ENCODE results near the gene MICU2. TPM values are rescaled to one million over a fixed set of nuclear protein-coding genes. Genes with fewer than 3 reads are reported as not detected.

Gene MICU2
- total and polyA plus RNA-seq, 5 donors, result 50.9 to 70.6 (median 54.0) TPM

DNA sequence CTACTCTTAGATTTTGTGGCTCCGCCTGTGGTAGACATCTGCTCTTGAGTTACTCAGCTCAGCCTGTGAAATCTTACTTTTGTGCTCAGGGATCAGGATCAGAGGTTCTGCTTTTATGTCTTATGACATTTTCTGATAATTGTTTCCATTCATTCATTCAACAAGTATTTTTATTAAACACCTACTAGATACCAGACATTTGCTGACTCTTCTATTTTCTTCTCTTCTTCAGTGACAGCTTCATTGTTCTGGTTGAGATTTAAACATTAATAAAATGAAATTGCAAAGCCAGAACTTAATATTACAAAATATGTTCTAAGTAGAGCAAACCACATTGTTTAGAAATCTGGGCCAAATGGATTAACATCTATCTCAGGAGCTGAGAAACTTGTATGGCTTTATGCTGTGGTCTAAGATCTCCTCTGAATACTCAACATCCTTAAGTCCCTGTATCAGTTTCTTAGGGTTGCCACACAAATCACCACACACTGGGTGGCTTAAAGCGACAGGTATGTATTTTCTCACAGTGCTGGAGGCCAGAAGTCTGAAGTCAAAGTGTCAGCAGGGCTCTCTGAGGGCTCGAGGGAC lies 15.8 kb upstream of the MICU2 start:
- ATAC-seq, result no peak
- no peaks in the 10 kb centered on the region for H3K4me1 ChIP-seq (ENCODE audit: control insufficient read depth, insufficient read depth, low read length)
- H3K27me3 ChIP-seq (ENCODE audit: control insufficient read depth, insufficient read depth), result no peaks in the 10 kb centered on the region
- intact Hi-C loops (cut with DNase I), result no loop called here
- H3K9me3 ChIP-seq (ENCODE audit: control insufficient read depth, low read length), result no peaks in the 10 kb centered on the region
- H3K27ac ChIP-seq (ENCODE audit: low read length), result no peak overlapping the region
- no peak overlapping the region for H3K4me3 ChIP-seq (ENCODE audit: low read length)
- DNase-seq, result no peak
- WGBS, result 76% methylated on average over 3 of the region's 3 CpGs

GRCh38 chr13:21616880-21617279 lies 12.9 kb upstream of the MICU2 start:
- DNase-seq (no peak), ATAC-seq (no peak)
- Histone ChIP-seq H3K4me1 (ENCODE audit: control insufficient read depth, insufficient read depth, low read length) (no peaks in the 10 kb centered on the region), H3K27me3 (ENCODE audit: control insufficient read depth, insufficient read depth) (no peaks in the 10 kb centered on the region), H3K9me3 (ENCODE audit: control insufficient read depth, low read length) (no peaks in the 10 kb centered on the region), H3K4me3 (ENCODE audit: low read length) (no peak overlapping the region), H3K27ac (ENCODE audit: low read length) (no peak overlapping the region)
- intact Hi-C loops (cut with DNase I), result no loop called here
- 48% methylated on average over 3 of the region's 3 CpGs for WGBS

DNA sequence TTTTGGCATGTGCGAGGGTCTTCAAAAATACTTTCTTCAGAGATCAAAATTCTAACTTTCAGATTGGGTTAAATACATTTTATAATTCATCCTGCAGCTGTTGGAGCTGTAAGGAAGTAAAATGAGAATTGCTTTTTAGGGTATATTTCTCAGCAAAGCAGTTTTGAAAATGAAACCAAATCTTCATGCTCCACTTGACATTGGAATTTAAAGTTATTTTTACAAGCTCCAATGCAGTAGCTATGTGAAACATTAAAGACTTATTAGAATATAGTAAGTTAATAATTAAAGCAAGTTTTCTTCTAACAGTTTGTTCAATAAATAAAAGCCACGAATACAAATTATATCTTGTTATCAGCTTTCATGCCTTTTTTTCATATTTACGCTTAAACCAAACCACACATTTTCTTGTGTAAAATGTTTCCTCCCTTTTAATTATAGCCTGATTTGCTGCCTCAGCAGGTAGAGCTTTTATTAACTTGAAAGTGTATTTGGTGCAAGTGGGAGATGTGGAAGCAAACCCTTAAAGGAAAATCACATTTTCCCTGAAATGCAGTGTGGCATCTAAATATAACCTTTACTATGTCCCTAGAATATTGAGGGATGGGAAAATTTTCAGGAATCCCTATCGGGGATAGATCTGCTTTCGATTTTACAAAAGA lies 12.4 kb upstream of the MICU2 start:
- DNase-seq (no peak), ATAC-seq (no peak)
- intact Hi-C loops (cut with DNase I), result no loop called here
- no peaks in the 10 kb centered on the region for H3K9me3 ChIP-seq (ENCODE audit: control insufficient read depth, low read length)
- WGBS, result 85% methylated on average over 5 of the region's 5 CpGs
- no peaks in the 10 kb centered on the region for H3K27me3 ChIP-seq (ENCODE audit: control insufficient read depth, insufficient read depth)
- no peaks in the 10 kb centered on the region for H3K4me1 ChIP-seq (ENCODE audit: control insufficient read depth, insufficient read depth, low read length)
- no peak overlapping the region for H3K4me3 ChIP-seq (ENCODE audit: low read length)
- H3K27ac ChIP-seq (ENCODE audit: low read length), result no peak overlapping the region

DNA sequence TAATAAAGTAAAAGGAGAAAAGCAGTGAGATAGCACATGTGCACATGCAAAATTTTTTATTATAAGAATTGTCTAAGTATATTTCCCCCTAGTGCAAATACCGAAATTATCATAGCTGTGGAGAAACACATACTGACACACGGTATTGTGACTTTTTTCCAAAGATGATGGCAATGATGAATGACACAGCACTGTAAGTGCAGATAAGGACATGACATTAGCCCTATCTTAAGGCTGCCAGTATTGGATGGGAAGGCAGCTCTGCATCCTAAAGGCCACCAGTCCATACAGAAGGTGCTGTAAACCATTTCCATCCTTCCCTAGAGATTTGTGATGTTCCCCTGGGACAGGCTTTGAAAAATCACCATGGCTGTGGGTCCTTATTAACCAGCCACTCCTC lies 11.5 kb upstream of the MICU2 start:
- Histone ChIP-seq H3K27ac (ENCODE audit: low read length) (no peak overlapping the region), H3K4me1 (ENCODE audit: control insufficient read depth, insufficient read depth, low read length) (no peaks in the 10 kb centered on the region), H3K4me3 (ENCODE audit: low read length) (no peak overlapping the region), H3K27me3 (ENCODE audit: control insufficient read depth, insufficient read depth) (no peaks in the 10 kb centered on the region), H3K9me3 (ENCODE audit: control insufficient read depth, low read length) (no peaks in the 10 kb centered on the region)
- ATAC-seq, result no peak
- intact Hi-C loops (cut with DNase I), result no loop called here
- DNase-seq, result no peak
- WGBS, result 42% methylated on average over 2 of the region's 2 CpGs

DNA sequence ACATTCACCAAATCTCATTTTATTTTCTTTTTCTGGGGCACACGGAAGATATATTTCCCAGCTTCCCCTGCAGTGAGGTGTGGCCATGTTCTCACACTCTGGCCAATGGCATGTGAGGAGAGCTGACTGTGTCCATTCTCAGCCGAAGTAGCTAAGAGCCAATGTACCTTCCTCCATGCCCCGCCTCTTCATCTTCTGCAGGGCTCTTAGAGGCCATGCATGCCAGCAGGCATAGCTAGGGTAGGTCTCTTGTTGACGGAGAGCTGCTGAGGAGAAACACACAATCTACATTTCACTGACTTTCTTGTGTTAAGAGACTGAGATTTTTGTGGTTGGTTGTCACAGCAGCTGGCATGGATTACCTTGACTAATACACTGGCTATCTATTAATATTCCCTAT lies 9.8 kb upstream of the MICU2 start:
- ATAC-seq (no peak), DNase-seq (no peak)
- Histone ChIP-seq H3K27me3 (ENCODE audit: control insufficient read depth, insufficient read depth) (no peaks in the 10 kb centered on the region), H3K4me1 (ENCODE audit: control insufficient read depth, insufficient read depth, low read length) (no peaks in the 10 kb centered on the region), H3K4me3 (ENCODE audit: low read length) (no peak overlapping the region), H3K27ac (ENCODE audit: low read length) (no peak overlapping the region), H3K9me3 (ENCODE audit: control insufficient read depth, low read length) (no peaks in the 10 kb centered on the region)
- intact Hi-C loops (cut with DNase I), result no loop called here
- WGBS, result 83% methylated on average over 4 of the region's 4 CpGs

DNA sequence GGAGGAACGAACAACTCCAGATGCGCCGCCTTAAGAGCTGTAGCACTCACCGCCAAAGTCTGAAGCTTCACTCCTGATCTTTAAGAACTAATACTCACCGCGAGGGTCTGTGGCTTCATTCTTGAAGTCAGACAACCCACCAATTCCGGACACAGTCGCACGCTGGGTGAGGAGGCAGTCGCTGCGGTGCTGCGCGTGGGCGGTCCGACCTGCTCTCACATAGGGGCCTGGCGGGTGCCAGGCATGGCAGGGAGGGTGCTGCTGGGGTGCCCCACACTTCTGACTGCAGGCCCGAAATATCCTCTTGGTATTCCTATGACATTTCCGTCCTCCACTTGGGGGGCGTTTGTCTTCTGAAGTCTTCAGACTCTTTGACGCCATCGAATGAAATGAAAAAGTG lies 7.4 kb upstream of the MICU2 start:
- Histone ChIP-seq H3K27me3 (ENCODE audit: control insufficient read depth, insufficient read depth) (no peaks in the 10 kb centered on the region), H3K9me3 (ENCODE audit: control insufficient read depth, low read length) (no peaks in the 10 kb centered on the region), H3K4me1 (ENCODE audit: control insufficient read depth, insufficient read depth, low read length) (no peaks in the 10 kb centered on the region), H3K27ac (ENCODE audit: low read length) (no peak overlapping the region), H3K4me3 (ENCODE audit: low read length) (no peak overlapping the region)
- no peak for DNase-seq
- WGBS, result 93% methylated on average over 21 of the region's 21 CpGs
- no peak for ATAC-seq
- intact Hi-C loops (cut with DNase I), result no loop called here

DNA sequence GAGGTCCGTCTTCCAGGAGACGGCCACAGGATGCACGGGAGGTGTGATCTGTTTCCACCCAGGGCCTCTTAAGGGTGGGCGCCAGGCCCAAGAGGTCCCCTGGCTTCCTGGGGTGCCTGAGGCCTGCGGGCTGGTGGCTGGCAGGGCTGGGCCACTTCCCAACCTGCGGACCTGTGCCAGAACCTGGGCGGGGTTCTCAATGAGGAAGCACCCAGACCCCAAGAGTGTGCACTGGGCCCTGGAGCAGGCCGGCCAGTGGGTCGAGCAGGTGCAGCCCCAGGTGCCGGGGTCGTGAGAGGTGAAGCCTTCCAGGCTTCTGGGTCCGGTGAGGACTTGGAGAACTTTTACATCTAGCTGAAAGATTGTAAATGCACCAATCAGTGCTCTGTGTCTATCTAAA lies 6.7 kb upstream of the MICU2 start:
- no peak for DNase-seq

DNA sequence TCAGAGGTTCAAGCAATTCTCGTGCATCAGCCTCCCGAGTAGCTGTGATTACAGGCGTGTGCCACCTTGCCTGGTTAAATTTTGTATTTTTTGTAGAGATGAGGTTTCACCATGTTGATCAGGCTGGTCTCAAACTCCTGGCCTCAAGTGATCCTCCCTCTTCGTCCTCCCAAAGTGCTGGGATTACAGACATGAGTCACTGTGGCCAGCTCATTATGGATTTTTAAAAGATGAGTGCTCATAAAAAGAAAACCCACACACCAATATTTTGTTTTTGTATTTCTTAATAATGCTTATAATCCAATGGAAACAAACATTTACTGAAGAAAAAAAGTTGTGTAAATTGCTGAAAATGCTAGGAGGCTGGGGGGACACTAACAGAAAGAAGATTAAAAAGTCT lies 5.0 kb upstream of the MICU2 start:
- no peak overlapping the region for H3K27ac ChIP-seq (ENCODE audit: low read length)
- H3K4me3 ChIP-seq (ENCODE audit: low read length), result no peak overlapping the region
- intact Hi-C loops (cut with DNase I), result no loop called here
- H3K9me3 ChIP-seq (ENCODE audit: control insufficient read depth, low read length), result no peaks in the 10 kb centered on the region
- whole genome bisulfite sequencing, result 87% methylated on average over 4 of the region's 4 CpGs
- ATAC-seq, result no peak
- no peak for DNase-seq
- H3K27me3 ChIP-seq (ENCODE audit: control insufficient read depth, insufficient read depth), result no peaks in the 10 kb centered on the region
- no peaks in the 10 kb centered on the region for H3K4me1 ChIP-seq (ENCODE audit: control insufficient read depth, insufficient read depth, low read length)

More for the DNA sequence above, 6.7 kb upstream of the MICU2 start:
- Histone ChIP-seq H3K27me3 (ENCODE audit: control insufficient read depth, insufficient read depth) (no peaks in the 10 kb centered on the region), H3K9me3 (ENCODE audit: control insufficient read depth, low read length) (no peaks in the 10 kb centered on the region), H3K27ac (ENCODE audit: low read length) (no peak overlapping the region), H3K4me1 (ENCODE audit: control insufficient read depth, insufficient read depth, low read length) (no peaks in the 10 kb centered on the region), H3K4me3 (ENCODE audit: low read length) (no peak overlapping the region)
- intact Hi-C loops (cut with DNase I), result no loop called here
- ATAC-seq, result peak in 1 of 2 donors; percentile 11
- 92% methylated on average over 12 of the region's 12 CpGs for WGBS

- Histone ChIP-seq H3K4me3 (ENCODE audit: low read length) (no peak overlapping the region), H3K27me3 (ENCODE audit: control insufficient read depth, insufficient read depth) (no peaks in the 10 kb centered on the region), H3K4me1 (ENCODE audit: control insufficient read depth, insufficient read depth, low read length) (no peaks in the 10 kb centered on the region), H3K27ac (ENCODE audit: low read length) (no peak overlapping the region), H3K9me3 (ENCODE audit: control insufficient read depth, low read length) (no peaks in the 10 kb centered on the region)
- ATAC-seq (no peak), DNase-seq (no peak)
- intact Hi-C loops (cut with DNase I), result no loop called here
- 68% methylated on average over 6 of the region's 6 CpGs for WGBS
These were observed 2.8 kb upstream of the MICU2 start for GRCh38 chr13:21606796-21607195.

- no peaks in the 10 kb centered on the region for H3K27me3 ChIP-seq (ENCODE audit: control insufficient read depth, insufficient read depth)
- DNase-seq (no peak), ATAC-seq (no peak)
- H3K27ac ChIP-seq (ENCODE audit: low read length), result no peak overlapping the region
- no peaks in the 10 kb centered on the region for H3K9me3 ChIP-seq (ENCODE audit: control insufficient read depth, low read length)
- intact Hi-C loops (cut with DNase I), result no loop called here
- no peaks in the 10 kb centered on the region for H3K4me1 ChIP-seq (ENCODE audit: control insufficient read depth, insufficient read depth, low read length)
- WGBS, result 65% methylated on average over 2 of the region's 2 CpGs
- H3K4me3 ChIP-seq (ENCODE audit: low read length), result no peak overlapping the region
These were observed 2.3 kb upstream of the MICU2 start for GRCh38 chr13:21606251-21606650.

DNA sequence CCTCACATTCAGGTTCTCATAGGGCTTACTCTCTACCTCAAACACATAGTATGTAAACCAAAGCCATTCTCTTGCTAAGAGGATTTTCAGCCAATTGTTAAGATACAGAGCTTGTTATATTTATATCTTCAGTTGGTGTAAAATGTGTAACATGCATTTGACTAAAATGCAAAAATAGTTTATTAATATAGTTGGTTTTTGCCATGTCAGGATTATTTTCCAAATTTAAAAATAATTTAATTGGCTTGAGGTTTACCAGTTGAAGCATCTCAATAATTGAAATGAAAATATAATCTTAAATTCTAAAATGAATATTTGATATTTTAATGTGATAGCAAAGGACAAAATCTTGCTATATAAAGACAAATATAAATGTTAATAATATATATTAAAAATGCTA lies 7.2 kb downstream of the MICU2 start:
- H3K4me1 ChIP-seq (ENCODE audit: control insufficient read depth, insufficient read depth, low read length), result peaks cover 4% of the 10 kb centered on the region
- no peaks in the 10 kb centered on the region for H3K27me3 ChIP-seq (ENCODE audit: control insufficient read depth, insufficient read depth)
- no peak overlapping the region for H3K27ac ChIP-seq (ENCODE audit: low read length)
- H3K9me3 ChIP-seq (ENCODE audit: control insufficient read depth, low read length), result no peaks in the 10 kb centered on the region
- ATAC-seq (no peak), DNase-seq (no peak)
- H3K4me3 ChIP-seq (ENCODE audit: low read length), result no peak overlapping the region
- intact Hi-C loops (cut with DNase I), result no loop called here

- DNase-seq (no peak), ATAC-seq (peak in 1 of 2 donors; percentile 35)
- H3K27ac ChIP-seq (ENCODE audit: low read length), result no peak overlapping the region
- no peaks in the 10 kb centered on the region for H3K9me3 ChIP-seq (ENCODE audit: control insufficient read depth, low read length)
- intact Hi-C loops (cut with DNase I), result no loop called here
- no peaks in the 10 kb centered on the region for H3K27me3 ChIP-seq (ENCODE audit: control insufficient read depth, insufficient read depth)
- H3K4me1 ChIP-seq (ENCODE audit: control insufficient read depth, insufficient read depth, low read length), result peaks cover 4% of the 10 kb centered on the region
- no peak overlapping the region for H3K4me3 ChIP-seq (ENCODE audit: low read length)
These were observed 8.5 kb downstream of the MICU2 start for GRCh38 chr13:21595546-21595822.
